K562 (cell line): Measurements from ENCODE around the gene RTL10. TPM values are rescaled to one million over a fixed set of nuclear protein-coding genes. Genes with fewer than 3 reads are reported as not detected.

ENCODE experiments used
- ARID1B ChIP-seq: fragments of 450-650 bp; IDR thresholded peaks from 2 replicates; pipeline ENCODE4 v1.6.1; 2016; ENCODE audit warnings: antibody characterized with exemption, mild to moderate bottlenecking, inconsistent platforms
- CEBPG ChIP-seq, 3 experiments: fragments of 200-800 bp in 1 of 3; sonication (Bioruptor generic) in 1 of 3; sonication (generic) in 1 of 3; formaldehyde crosslinking in 1 of 3; IDR thresholded peaks in 2 of 3; conservative IDR thresholded peaks in 1 of 3; 2 replicates each; pipeline versions ENCODE4 v1.6.1 to v1.8.0; 2016 to 2022; ENCODE audit warnings: missing compliant biosample characterization in 2 of 3, missing genetic modification characterization in 2 of 3, mild to moderate bottlenecking in 1 of 3, missing genetic modification reagents in 1 of 3
- ELK3 ChIP-seq: fragments of 450-650 bp; formaldehyde crosslinking; IDR thresholded peaks from 2 replicates; pipeline ENCODE4 v1.4.0; 2020; ENCODE audit warnings: mild to moderate bottlenecking
- ETV1 ChIP-seq: fragments of 450-650 bp; conservative IDR thresholded peaks from 2 replicates; pipeline ENCODE4 v1.6.1; 2016; ENCODE audit warnings: missing genetic modification characterization, control low read depth, low read depth, missing compliant biosample characterization
- FOS ChIP-seq: IDR thresholded peaks from 3 replicates; pipeline ENCODE4 v1.6.1; 2011; ENCODE audit not compliant: insufficient read length; ENCODE audit errors: extremely low read depth
- FOXJ3 ChIP-seq: sonication (generic); formaldehyde crosslinking; IDR thresholded peaks from 2 replicates; pipeline ENCODE4 v1.4.0; 2020; ENCODE audit warnings: mild to moderate bottlenecking, missing genetic modification reagents
- GABPB2 ChIP-seq: fragments of 250-450 bp; sonication (Bioruptor Pico); conservative IDR thresholded peaks from 2 replicates; pipeline ENCODE4 v1.5.1; 2021; ENCODE audit warnings: mild to moderate bottlenecking
- IFI16 ChIP-seq: fragments of 250-450 bp; sonication (Bioruptor Pico); IDR thresholded peaks from 2 replicates; pipeline ENCODE4 v2.1.2; 2022; ENCODE audit warnings: mild to moderate bottlenecking, inconsistent platforms
- KAT8 ChIP-seq: fragments of 450-650 bp; IDR thresholded peaks from 2 replicates; pipeline ENCODE4 v1.6.1; 2016; ENCODE audit warnings: low read depth, mild to moderate bottlenecking
- MEF2A ChIP-seq: IDR thresholded peaks from 2 replicates; pipeline ENCODE4 v1.6.1; 2011; ENCODE audit warnings: low read depth, mild to moderate bottlenecking, low read length, moderate library complexity; ENCODE audit not compliant: control insufficient read depth
- MXD1 ChIP-seq: fragments of 250-450 bp; sonication (Bioruptor Pico); IDR thresholded peaks from 2 replicates; pipeline ENCODE4 v1.8.0; 2021; ENCODE audit warnings: borderline replicate concordance, mild to moderate bottlenecking, moderate library complexity; ENCODE audit not compliant: poor library complexity, severe bottlenecking
- PBX2 ChIP-seq, 2 experiments: IDR thresholded peaks in 1 of 2; conservative IDR thresholded peaks in 1 of 2; 2 replicates each; pipeline ENCODE4 v1.6.1; 2016; ENCODE audit warnings: low read depth in 2 of 2, mild to moderate bottlenecking in 1 of 2, missing compliant biosample characterization in 1 of 2, missing genetic modification characterization in 1 of 2, moderate library complexity in 1 of 2
- POLR2G ChIP-seq: fragments of 200-400 bp; formaldehyde crosslinking; IDR thresholded peaks from 2 replicates; pipeline ENCODE4 v1.6.1; 2017; ENCODE audit warnings: low read depth, mild to moderate bottlenecking, antibody characterized with exemption, low read length, moderate library complexity
- POU5F1 ChIP-seq: fragments of 150-350 bp; IDR thresholded peaks from 2 replicates; pipeline ENCODE4 v1.6.1; 2014; ENCODE audit warnings: borderline replicate concordance, low read length, low read depth, mild to moderate bottlenecking; ENCODE audit not compliant: partially characterized antibody
- RAD51 ChIP-seq: fragments of 450-650 bp; IDR thresholded peaks from 2 replicates; pipeline ENCODE4 v1.7.1; 2016; ENCODE audit warnings: low read depth, mild to moderate bottlenecking, borderline replicate concordance
- RBBP5 ChIP-seq: fragments of 200-600 bp; sonication (generic); IDR thresholded peaks from 2 replicates; pipeline ENCODE4 v1.6.1; 2012; ENCODE audit warnings: borderline replicate concordance, mild to moderate bottlenecking, low read length, control low read depth, inconsistent platforms; ENCODE audit not compliant: insufficient read depth, poor library complexity, severe bottlenecking
- ZBTB1 ChIP-seq: sonication (generic); formaldehyde crosslinking; IDR thresholded peaks from 2 replicates; pipeline ENCODE4 v1.8.1; 2023; ENCODE audit warnings: missing genetic modification reagents, low read depth, mild to moderate bottlenecking, borderline replicate concordance
- polyA plus RNA-seq, 8 experiments: library from polyadenylated mRNA; depleted of rRNA in 4 of 8; stranded (reverse) in 5 of 8; unstranded in 3 of 8; fragments of >200 nt; fragmentation: Nextera tagmentation in 2 of 8; fragmentation: Illumina TruSeq in 1 of 8; extraction: Ambion mirVana in 2 of 8; extraction: Trizol in 1 of 8; gene quantifications; 2 replicates each; pipeline versions ENCODE4 v1.2.1 to v1.2.3, GENCODE V29; 2011 to 2014; ENCODE audit warnings: inconsistent platforms in 1 of 8, missing spikeins in 1 of 8
- total RNA-seq, 7 experiments: library from RNA; depleted of rRNA in 6 of 7; stranded (reverse); fragments of >200 nt in 6 of 7; fragmentation: Illumina TruSeq in 2 of 7; extraction: Trizol in 2 of 7; gene quantifications; 2 replicates each; pipeline versions ENCODE4 v1.2.1 to v1.2.3, GENCODE V29; 2011 to 2021; ENCODE audit warnings: low replicate concordance in 1 of 7
- TF ChIP-seq, protein P1 (sequence below): sonication (generic); formaldehyde crosslinking; IDR thresholded peaks from 2 replicates; pipeline ENCODE4 v1.8.0; 2022; ENCODE audit warnings: mild to moderate bottlenecking, missing genetic modification reagents, borderline replicate concordance

RTL10 gene
- total and polyA plus RNA-seq, 9 of the 15 experiments (the other 6 are each of a cell fraction or from before 2014, with no cell fraction given), result 19.8 to 75.5 (median 32.5) TPM

DNA sequence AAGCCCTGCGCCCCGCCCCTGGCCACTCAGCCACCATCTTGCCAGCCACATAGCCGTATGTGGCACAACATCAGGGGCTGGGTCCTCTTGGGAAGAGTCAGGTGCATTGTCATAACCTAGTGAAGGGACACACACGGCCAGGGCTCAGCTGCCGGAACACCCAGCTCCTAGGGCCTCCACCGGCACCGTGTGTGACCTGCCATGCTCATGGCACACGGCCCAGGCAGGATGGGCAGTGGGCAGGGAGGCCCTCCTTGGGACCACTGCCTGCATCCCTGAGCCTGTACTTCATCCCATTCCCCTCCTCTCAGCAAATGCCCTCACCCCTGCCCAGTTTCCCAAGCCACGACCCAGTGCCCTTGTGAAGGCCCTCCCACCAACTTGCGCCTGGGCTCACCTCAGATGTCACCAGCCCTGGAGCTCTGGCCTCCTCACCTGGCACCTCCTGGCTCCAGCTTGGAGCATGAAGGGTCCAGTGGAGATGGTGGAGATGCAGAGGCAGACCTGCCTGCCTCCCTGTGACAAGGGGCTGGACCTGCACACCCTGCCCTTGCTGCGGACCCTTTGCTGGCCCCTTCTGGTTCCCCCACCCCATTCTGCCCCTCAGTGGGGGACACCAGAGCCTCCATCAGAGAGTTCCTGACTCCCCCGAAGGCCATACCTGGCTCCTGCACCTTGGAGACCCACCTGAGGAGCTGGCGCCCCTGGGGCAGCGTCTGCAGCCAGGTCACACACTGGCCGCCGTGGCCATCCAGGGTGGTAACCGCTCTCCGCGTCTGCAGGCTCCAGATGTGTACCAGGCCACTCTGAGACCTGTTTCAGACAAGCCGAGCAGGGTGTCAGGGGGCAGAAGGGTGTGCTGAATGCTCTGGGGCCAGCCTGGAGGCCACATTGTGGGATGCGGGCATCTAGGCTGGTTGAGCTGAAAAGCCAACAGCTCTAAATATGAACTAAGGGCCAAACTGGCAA, 34.5 kb downstream of the RTL10 start (continued):
- TF ChIP-seq ETV1 (no peak), MEF2A (no peak), ARID1B (no peak), POLR2G (no peak; the same call in none of the 2 replicates), RBBP5 (peak; percentile 20), FOS (no peak), ZBTB1 (CRISPR knock-in tag) (no peak), PBX2 (CRISPR knock-in tag; IDR thresholded peaks at IDR 0.05; ENCODE audit: low read depth) (0 out of 2 replicates have a peak, but pooled peaks have one; percentile 2), PBX2 (tag; conservative IDR thresholded peaks at IDR 0.05; ENCODE audit: low read depth) (no peak), KAT8 (no peak), MXD1 (no peak), CEBPG (CRISPR knock-in tag; IDR thresholded peaks at IDR 0.05) (no peak), CEBPG (tag; conservative IDR thresholded peaks at IDR 0.05 in 1 of 2, IDR thresholded peaks at IDR 0.05 in 1 of 2) (no peak), POU5F1 (no peak), ELK3 (no peak), RAD51 (no peak), GABPB2 (CRISPR knock-in tag) (0 out of 2 replicates have a peak, but pooled peaks have one; percentile 21), FOXJ3 (CRISPR knock-in tag) (no peak), IFI16 (CRISPR knock-in tag) (no peak)
- TF ChIP-seq, protein P1, sequence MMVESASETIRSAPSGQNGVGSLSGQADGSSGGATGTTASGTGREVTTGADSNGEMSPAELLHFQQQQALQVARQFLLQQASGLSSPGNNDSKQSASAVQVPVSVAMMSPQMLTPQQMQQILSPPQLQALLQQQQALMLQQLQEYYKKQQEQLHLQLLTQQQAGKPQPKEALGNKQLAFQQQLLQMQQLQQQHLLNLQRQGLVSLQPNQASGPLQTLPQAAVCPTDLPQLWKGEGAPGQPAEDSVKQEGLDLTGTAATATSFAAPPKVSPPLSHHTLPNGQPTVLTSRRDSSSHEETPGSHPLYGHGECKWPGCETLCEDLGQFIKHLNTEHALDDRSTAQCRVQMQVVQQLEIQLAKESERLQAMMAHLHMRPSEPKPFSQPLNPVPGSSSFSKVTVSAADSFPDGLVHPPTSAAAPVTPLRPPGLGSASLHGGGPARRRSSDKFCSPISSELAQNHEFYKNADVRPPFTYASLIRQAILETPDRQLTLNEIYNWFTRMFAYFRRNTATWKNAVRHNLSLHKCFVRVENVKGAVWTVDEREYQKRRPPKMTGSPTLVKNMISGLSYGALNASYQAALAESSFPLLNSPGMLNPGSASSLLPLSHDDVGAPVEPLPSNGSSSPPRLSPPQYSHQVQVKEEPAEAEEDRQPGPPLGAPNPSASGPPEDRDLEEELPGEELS (CRISPR knock-in tag), result no peak
